Esophagus squamous epithelium (tissue), 4 donors: Measurements from ENCODE around the gene MYH1.

Experiments
- CTCF ChIP-seq, 6 experiments: fragments of 450-650 bp in 4 of 6; fragments of 200-600 bp in 2 of 6; sonication (generic) in 2 of 6; IDR thresholded peaks; one replicate each; pipeline ENCODE4 v1.5.1; 2016 to 2019; ENCODE audit warnings: antibody characterized with exemption in 6 of 6, mild to moderate bottlenecking in 4 of 6, moderate library complexity in 4 of 6
- POLR2A ChIP-seq, 4 donors: fragments of 450-650 bp; IDR thresholded peaks; one replicate each; pipeline ENCODE4 v1.6.1; 2017; ENCODE audit warnings: antibody characterized with exemption in 4 of 4, mild to moderate bottlenecking in 4 of 4, moderate library complexity in 3 of 4

- TF ChIP-seq CTCF (IDR thresholded peaks at IDR 0.05) (no peak), POLR2A (IDR thresholded peaks at IDR 0.05) (no peak)
These were observed 36.1 kb downstream of the MYH1 start for GRCh38 chr17:10482252-10482651.
